Endothelial cell (in vitro differentiated cells): ENCODE measurements around the gene CUL5. TPM values are rescaled to one million over a fixed set of nuclear protein-coding genes. Genes with fewer than 3 reads are reported as not detected.

ENCODE experiments used
- DNase-seq: peaks from one replicate; pipeline ENCODE4 v3.0.0; 2021; ENCODE audit warnings: low spot score
- H3K27ac Mint-ChIP-seq: one replicate; pipeline ENCODE4 v1.8.0; 2021; ENCODE audit warnings: mixed read lengths, inconsistent platforms; ENCODE audit not compliant: unreplicated experiment
- H3K27me3 Mint-ChIP-seq: one replicate; pipeline ENCODE4 v1.8.0; 2021; ENCODE audit warnings: mild to moderate bottlenecking, moderate library complexity, mixed read lengths, inconsistent platforms; ENCODE audit not compliant: unreplicated experiment
- H3K36me3 Mint-ChIP-seq: one replicate; pipeline ENCODE4 v1.8.0; 2021; ENCODE audit warnings: mild to moderate bottlenecking, low read depth, mixed read lengths, inconsistent platforms; ENCODE audit not compliant: unreplicated experiment
- H3K4me1 Mint-ChIP-seq: one replicate; pipeline ENCODE4 v1.8.0; 2021; ENCODE audit warnings: mild to moderate bottlenecking, mixed read lengths, inconsistent platforms; ENCODE audit not compliant: unreplicated experiment
- H3K4me3 Mint-ChIP-seq: one replicate; pipeline ENCODE4 v1.8.0; 2021; ENCODE audit warnings: mild to moderate bottlenecking, mixed read lengths, inconsistent platforms; ENCODE audit not compliant: unreplicated experiment
- H3K9me3 Mint-ChIP-seq: one replicate; pipeline ENCODE4 v1.8.0; 2021; ENCODE audit warnings: mixed read lengths, inconsistent platforms; ENCODE audit not compliant: unreplicated experiment
- total RNA-seq: library from RNA; stranded (reverse); fragmentation: NEBNext Ultra II Directional; extraction: Animal tissue kit (Norgen Biotek cat#: 25700); gene quantifications from one replicate; pipeline ENCODE4 v1.2.1, GENCODE V29; 2021; ENCODE audit not compliant: unreplicated experiment
- TF ChIP-seq, protein P1 (sequence below): fragments of 200-600 bp; sonication (generic); IDR thresholded peaks from one replicate; pipeline ENCODE4 v1.5.0; 2021; ENCODE audit warnings: antibody characterized with exemption; ENCODE audit not compliant: unreplicated experiment

CUL5 gene
- total RNA-seq, 1 donor from 2014 or later = 38.9 TPM

DNA sequence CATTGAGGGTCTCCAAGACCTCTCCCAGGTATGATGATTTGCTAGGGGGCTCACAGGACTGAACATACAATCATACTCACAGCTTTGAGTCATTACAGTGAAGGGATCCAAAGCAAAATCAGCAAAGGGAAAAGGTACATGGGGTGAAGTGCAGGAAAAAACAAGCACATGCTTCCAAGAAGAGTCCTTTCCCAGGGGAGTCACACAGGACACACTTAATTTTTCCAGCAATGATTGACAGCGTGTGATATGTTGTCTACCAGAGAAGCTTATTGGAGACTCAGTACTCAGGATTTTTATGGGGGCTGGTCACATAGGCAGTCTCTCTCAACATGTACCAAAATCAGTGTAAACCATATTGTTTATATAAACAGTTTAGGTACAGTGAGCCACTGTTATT lies 25.3 kb downstream of the CUL5 start:
- DNase-seq = no peak
- H3K27me3 Mint-ChIP-seq = peaks cover 4% of the 10 kb centered on the region
- peak overlapping the region; percentile 48 for H3K27ac Mint-ChIP-seq
- peaks cover under 1% of the 10 kb centered on the region for H3K4me1 Mint-ChIP-seq
- H3K9me3 Mint-ChIP-seq = no peaks in the 10 kb centered on the region
- H3K36me3 Mint-ChIP-seq = peaks cover 21% of the 10 kb centered on the region
- no peak overlapping the region for H3K4me3 Mint-ChIP-seq
- TF ChIP-seq, protein P1, sequence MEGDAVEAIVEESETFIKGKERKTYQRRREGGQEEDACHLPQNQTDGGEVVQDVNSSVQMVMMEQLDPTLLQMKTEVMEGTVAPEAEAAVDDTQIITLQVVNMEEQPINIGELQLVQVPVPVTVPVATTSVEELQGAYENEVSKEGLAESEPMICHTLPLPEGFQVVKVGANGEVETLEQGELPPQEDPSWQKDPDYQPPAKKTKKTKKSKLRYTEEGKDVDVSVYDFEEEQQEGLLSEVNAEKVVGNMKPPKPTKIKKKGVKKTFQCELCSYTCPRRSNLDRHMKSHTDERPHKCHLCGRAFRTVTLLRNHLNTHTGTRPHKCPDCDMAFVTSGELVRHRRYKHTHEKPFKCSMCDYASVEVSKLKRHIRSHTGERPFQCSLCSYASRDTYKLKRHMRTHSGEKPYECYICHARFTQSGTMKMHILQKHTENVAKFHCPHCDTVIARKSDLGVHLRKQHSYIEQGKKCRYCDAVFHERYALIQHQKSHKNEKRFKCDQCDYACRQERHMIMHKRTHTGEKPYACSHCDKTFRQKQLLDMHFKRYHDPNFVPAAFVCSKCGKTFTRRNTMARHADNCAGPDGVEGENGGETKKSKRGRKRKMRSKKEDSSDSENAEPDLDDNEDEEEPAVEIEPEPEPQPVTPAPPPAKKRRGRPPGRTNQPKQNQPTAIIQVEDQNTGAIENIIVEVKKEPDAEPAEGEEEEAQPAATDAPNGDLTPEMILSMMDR = no peak

DNA sequence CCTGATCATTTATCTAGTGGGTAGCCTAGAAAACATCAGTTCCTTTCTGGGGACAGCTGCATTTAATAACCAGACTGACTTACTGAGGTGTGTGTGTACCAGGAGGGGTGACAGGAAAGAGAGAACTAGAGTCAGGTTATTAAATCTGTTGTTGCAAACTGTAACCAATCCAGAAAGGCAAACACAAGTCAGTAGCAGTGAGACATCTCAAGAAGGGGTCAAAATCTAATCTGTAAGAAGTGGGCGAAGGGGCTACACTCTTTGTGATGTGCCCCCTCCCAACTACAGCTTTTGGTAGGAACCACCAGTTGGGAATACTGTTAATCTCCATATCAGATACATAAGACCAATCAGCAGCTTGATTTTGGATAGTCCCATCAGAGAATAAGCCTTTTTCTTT lies 26.3 kb downstream of the CUL5 start:
- Mint-ChIP-seq H3K4me1 (peaks cover 6% of the 10 kb centered on the region), H3K9me3 (no peaks in the 10 kb centered on the region), H3K36me3 (peaks cover 25% of the 10 kb centered on the region), H3K27ac (no peak overlapping the region), H3K27me3 (peaks cover 4% of the 10 kb centered on the region), H3K4me3 (no peak overlapping the region)
- DNase-seq = no peak
- TF ChIP-seq, protein P1 = no peak

DNA sequence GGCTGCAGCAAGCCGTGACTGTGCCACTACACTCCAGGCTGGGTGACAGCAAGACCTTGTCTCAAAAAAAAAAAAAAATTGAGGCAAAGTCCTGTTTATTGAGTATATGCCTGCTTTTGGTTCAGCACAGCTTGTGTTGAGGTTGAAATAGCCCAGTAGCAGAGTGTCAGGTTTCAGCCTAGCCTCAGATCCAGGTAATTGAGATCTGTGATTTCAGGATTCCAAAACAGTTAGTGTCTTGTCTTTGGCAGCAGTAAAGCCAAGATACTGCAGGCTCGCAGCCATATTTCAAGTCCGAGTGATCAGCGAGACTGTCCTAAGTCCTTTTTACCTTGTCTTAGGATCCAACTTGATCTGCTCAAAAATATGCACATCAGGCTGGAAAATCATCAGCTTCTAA lies 27.0 kb downstream of the CUL5 start:
- Mint-ChIP-seq H3K4me1 (peaks cover 6% of the 10 kb centered on the region), H3K27me3 (peaks cover 2% of the 10 kb centered on the region), H3K36me3 (peaks cover 25% of the 10 kb centered on the region), H3K4me3 (no peak overlapping the region), H3K27ac (peak overlapping the region; percentile 32), H3K9me3 (no peaks in the 10 kb centered on the region)
- TF ChIP-seq, protein P1 = no peak
- DNase-seq = no peak

DNA sequence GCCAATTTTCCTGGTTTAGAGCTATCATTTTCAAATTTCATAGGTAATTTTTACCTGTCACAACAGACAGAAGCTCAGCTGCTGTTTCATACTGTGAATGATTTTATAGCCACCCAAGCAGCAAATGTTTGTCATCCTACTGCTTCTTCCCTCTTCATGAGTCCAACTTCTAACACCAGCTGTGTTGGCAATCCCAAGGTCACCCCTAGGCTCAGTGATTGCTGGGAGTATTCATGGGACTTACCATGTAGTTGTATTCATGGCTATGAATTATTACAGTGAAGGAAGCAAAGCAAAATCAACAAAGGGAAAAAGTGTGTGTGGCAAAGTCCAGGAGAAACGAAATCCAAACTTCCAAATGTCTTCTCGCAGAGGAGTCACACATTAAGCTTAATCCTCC lies 28.5 kb downstream of the CUL5 start:
- Mint-ChIP-seq H3K27me3 (no peaks in the 10 kb centered on the region), H3K36me3 (peaks cover 16% of the 10 kb centered on the region), H3K4me3 (no peak overlapping the region), H3K27ac (no peak overlapping the region), H3K4me1 (peaks cover 6% of the 10 kb centered on the region), H3K9me3 (no peaks in the 10 kb centered on the region)
- TF ChIP-seq, protein P1 = no peak
- no peak for DNase-seq

DNA sequence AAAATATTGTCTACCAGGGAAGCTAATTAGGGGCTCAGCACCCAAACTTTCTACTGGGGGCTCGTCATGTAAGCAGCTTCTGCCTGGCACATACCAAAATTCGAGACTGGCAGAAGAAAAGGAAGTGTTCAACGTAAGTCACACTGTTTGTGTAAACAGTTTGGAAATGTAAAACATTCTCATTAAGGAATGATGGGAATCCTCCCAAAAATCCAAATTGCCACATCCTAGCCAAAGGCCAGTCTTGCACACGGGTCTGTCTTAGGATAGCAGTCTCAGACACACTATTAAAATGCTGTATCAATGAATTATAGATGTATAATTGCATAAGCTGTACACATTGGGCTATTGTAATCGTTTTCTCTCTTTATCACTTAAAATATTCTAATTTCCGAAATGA lies 28.9 kb downstream of the CUL5 start:
- H3K36me3 Mint-ChIP-seq = peaks cover 16% of the 10 kb centered on the region
- no peaks in the 10 kb centered on the region for H3K9me3 Mint-ChIP-seq
- H3K27ac Mint-ChIP-seq = no peak overlapping the region
- TF ChIP-seq, protein P1 = no peak
- no peaks in the 10 kb centered on the region for H3K27me3 Mint-ChIP-seq
- no peak overlapping the region for H3K4me3 Mint-ChIP-seq
- peaks cover 6% of the 10 kb centered on the region for H3K4me1 Mint-ChIP-seq
- DNase-seq = no peak
